Measurements from ENCODE around the gene CDC123. TPM values are rescaled to one million over a fixed set of nuclear protein-coding genes. Genes with fewer than 3 reads are reported as not detected.

The CDC123 gene
- total RNA-seq, 1 experiment from 2014 or later, result 74.2 TPM

- DNase-seq (no peak), ATAC-seq (no peak)
- Histone ChIP-seq H4K20me1 (ENCODE audit: low read length) (peaks cover 4% of the 10 kb centered on the region; the same call in 1 of the 2 replicates), H3K4me2 (ENCODE audit: low read length) (no peak overlapping the region), H3F3A (ENCODE audit: low read length, unreplicated experiment) (no peaks in the 10 kb centered on the region), H3K27me3 (ENCODE audit: low read length) (no peaks in the 10 kb centered on the region), H2AFZ (ENCODE audit: low read length) (no peak overlapping the region), H3K4me3 (ENCODE audit: low read length) (no peak overlapping the region), H3K36me3 (ENCODE audit: low read depth, low read length) (peaks cover 7% of the 10 kb centered on the region; the same call in 1 of the 2 replicates), H3K9ac (ENCODE audit: low read length) (no peak overlapping the region), H3K27ac (ENCODE audit: low read length) (no peak overlapping the region), H3K79me2 (ENCODE audit: low read length) (peaks cover 55% of the 10 kb centered on the region), H3K4me1 (ENCODE audit: insufficient read depth, low read length) (no peaks in the 10 kb centered on the region; the same call in 1 of the 2 replicates), H3K9me3 (ENCODE audit: low read length) (no peaks in the 10 kb centered on the region), H3K9me2 (replicated peaks; ENCODE audit: low read length) (no peaks in the 10 kb centered on the region)
- POLR2A ChIA-PET (ENCODE audit: unreplicated experiment), result no interaction called here
- BruUV-seq (replicated peaks), result no TSS peak
- CTCF ChIA-PET, result no interaction called here
- intact Hi-C loops (cut with micrococcal nuclease), result no loop called here
- TF ChIP-seq CTCF (conservative IDR thresholded peaks at IDR 0.05; ENCODE audit: low read depth, low read length), result no peak
- no peak for TF ChIP-seq EZH2 (IDR thresholded peaks at IDR 0.05; ENCODE audit: low read length, unreplicated experiment)
Measured at GRCh38 chr10:12201543-12201942, 5.6 kb downstream of the CDC123 start.

- Histone ChIP-seq H4K20me1 (ENCODE audit: low read length) (peaks cover 4% of the 10 kb centered on the region; the same call in 1 of the 2 replicates), H3K9ac (ENCODE audit: low read length) (no peak overlapping the region), H3K36me3 (ENCODE audit: low read depth, low read length) (peaks cover 7% of the 10 kb centered on the region; the same call in 1 of the 2 replicates), H3K4me1 (ENCODE audit: insufficient read depth, low read length) (no peaks in the 10 kb centered on the region; the same call in 1 of the 2 replicates), H3F3A (ENCODE audit: low read length, unreplicated experiment) (no peaks in the 10 kb centered on the region), H3K4me2 (ENCODE audit: low read length) (no peak overlapping the region), H3K27ac (ENCODE audit: low read length) (no peak overlapping the region), H3K4me3 (ENCODE audit: low read length) (no peak overlapping the region), H2AFZ (ENCODE audit: low read length) (no peak overlapping the region), H3K79me2 (ENCODE audit: low read length) (peaks cover 48% of the 10 kb centered on the region), H3K9me3 (ENCODE audit: low read length) (no peaks in the 10 kb centered on the region), H3K27me3 (ENCODE audit: low read length) (no peaks in the 10 kb centered on the region), H3K9me2 (replicated peaks; ENCODE audit: low read length) (no peaks in the 10 kb centered on the region)
- ChIA-PET CTCF (no interaction called here), POLR2A (ENCODE audit: unreplicated experiment) (no interaction called here)
- no TSS peak for BruUV-seq (replicated peaks)
- intact Hi-C loops (cut with micrococcal nuclease), result no loop called here
- DNase-seq (no peak), ATAC-seq (no peak)
- no peak for TF ChIP-seq EZH2 (IDR thresholded peaks at IDR 0.05; ENCODE audit: low read length, unreplicated experiment)
- no peak for TF ChIP-seq EZH2phosphoT487 (IDR thresholded peaks at IDR 0.05; ENCODE audit: borderline replicate concordance, low read length)
- no peak for TF ChIP-seq CTCF (conservative IDR thresholded peaks at IDR 0.05; ENCODE audit: low read depth, low read length)
Measured at GRCh38 chr10:12202226-12202625, 6.2 kb downstream of the CDC123 start.

- H3K4me1 ChIP-seq (ENCODE audit: insufficient read depth, low read length), result no peaks in the 10 kb centered on the region
Measured at GRCh38 chr10:12205082-12205481, 9.1 kb downstream of the CDC123 start.

More at GRCh38 chr10:12205082-12205481, 9.1 kb downstream of the CDC123 start:
- intact Hi-C loops (cut with micrococcal nuclease), result no loop called here
- Histone ChIP-seq H3K4me2 (ENCODE audit: low read length) (no peak overlapping the region), H3K9me3 (ENCODE audit: low read length) (no peaks in the 10 kb centered on the region), H3F3A (ENCODE audit: low read length, unreplicated experiment) (no peaks in the 10 kb centered on the region), H3K36me3 (ENCODE audit: low read depth, low read length) (peaks cover 1% of the 10 kb centered on the region; the same call in 1 of the 2 replicates), H3K9me2 (replicated peaks; ENCODE audit: low read length) (no peaks in the 10 kb centered on the region), H3K27ac (ENCODE audit: low read length) (no peak overlapping the region), H2AFZ (ENCODE audit: low read length) (no peak overlapping the region), H3K27me3 (ENCODE audit: low read length) (no peaks in the 10 kb centered on the region), H3K9ac (ENCODE audit: low read length) (no peak overlapping the region), H3K4me3 (ENCODE audit: low read length) (no peak overlapping the region), H4K20me1 (ENCODE audit: low read length) (no peaks in the 10 kb centered on the region), H3K79me2 (ENCODE audit: low read length) (peaks cover 24% of the 10 kb centered on the region; the same call in 1 of the 2 replicates)
- ChIA-PET POLR2A (ENCODE audit: unreplicated experiment) (no interaction called here), CTCF (no interaction called here)
- no peak for ATAC-seq
- no TSS peak for BruUV-seq (replicated peaks)
- DNase-seq, result no peak
- TF ChIP-seq EZH2phosphoT487 (IDR thresholded peaks at IDR 0.05; ENCODE audit: borderline replicate concordance, low read length) (no peak), EZH2 (IDR thresholded peaks at IDR 0.05; ENCODE audit: low read length, unreplicated experiment) (no peak), CTCF (conservative IDR thresholded peaks at IDR 0.05; ENCODE audit: low read depth, low read length) (no peak)
